HG02588 (cell line): ENCODE data around the gene FILIP1.

ENCODE experiments used
- ATAC-seq: cut with Tn5 transposase; IDR thresholded peaks from one replicate; pipeline ENCODE4 v1.9.1; 2021; ENCODE audit warnings: mild to moderate bottlenecking, moderate library complexity; ENCODE audit not compliant: unreplicated experiment

The FILIP1 gene

DNA sequence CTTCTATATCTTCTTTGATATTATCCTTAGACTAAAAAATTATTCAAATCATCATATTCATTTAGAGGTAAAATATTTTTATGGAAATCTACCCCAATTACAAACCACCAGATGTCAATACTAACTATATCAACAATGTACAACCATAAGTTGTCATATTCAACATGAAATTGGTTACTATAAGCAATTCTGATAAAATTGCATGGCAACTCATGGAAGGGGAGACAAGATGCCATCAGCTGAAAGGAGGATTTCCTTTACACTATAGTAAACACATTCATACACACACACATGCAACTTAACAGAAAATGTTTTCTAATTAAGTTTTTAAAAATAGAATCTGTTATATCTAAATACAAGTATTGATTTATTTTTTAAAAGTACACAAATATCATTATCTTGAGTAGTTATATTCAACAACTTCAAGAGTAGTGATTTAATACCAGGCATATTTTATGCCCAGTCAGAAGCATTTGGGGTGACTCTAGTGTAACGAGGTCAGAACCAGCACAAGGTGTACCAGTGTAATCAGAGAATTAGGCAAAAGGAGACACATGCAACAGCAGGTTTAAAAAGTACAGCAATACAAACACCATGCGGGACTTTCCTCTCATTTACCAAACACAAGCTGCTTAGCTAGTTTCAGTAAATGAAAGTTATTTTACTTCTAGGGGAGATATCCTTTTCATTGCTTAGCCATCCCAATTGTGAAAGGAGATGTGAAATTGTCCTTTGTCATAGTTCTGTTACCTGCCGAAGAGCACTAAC is 1.0 kb downstream of the FILIP1 start:
- peak; percentile 30 for ATAC-seq

DNA sequence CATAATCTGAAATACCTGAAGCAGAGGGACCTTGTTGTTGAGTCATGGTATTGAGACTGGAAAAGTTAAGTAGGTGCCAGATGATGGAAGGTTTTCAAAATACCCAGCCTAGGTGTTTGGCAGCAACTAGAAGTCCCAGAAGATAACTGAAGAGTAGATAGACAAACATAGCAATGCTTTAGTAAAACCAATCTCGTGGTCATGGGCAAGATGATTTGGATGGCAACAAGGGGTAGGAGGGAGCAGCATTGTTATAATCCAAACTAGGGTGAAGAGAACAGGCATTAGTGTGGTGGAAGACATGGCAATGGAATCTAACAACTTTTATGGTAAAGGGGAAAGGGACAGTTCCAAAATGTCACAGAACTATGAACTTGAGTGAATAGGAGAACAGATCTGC is 2.3 kb downstream of the FILIP1 start:
- ATAC-seq = no peak

DNA sequence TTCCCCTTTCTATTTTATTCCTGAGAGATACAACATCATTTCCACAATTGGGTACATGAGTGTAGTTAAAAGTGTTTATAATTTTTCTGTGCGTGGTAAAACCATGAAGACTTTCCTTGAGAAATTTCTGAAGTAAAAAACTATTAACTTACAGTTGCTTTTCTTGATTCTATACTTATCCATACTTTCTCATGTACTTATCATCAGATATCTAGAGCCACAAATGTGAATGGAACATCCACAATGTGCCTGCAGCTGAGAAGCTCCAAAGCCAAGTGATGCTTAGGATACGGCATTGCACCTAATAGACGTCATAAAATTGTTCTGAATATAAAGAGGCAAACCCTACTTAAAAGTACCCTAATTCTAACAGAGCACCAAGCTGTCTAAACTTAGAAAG is 2.9 kb downstream of the FILIP1 start:
- ATAC-seq = no peak

DNA sequence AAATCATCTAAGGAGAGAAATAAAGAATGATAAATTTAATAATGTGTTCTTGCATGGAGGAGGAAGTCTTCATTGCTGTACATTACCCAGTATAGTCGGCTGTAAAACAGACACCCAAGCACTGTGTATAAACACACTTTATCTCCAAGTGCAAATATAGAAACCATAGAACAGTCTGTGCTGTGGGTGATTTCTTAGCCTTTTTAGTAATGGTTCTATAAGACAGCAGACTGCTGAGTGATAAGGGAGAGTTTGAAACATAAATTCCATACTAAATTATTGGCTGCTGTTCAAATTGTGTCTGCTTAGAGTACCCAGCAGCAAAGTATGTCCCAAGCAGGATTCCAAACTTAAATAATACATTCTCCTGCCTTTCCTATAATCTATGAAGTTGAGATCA is 4.6 kb downstream of the FILIP1 start:
- ATAC-seq = no peak

DNA sequence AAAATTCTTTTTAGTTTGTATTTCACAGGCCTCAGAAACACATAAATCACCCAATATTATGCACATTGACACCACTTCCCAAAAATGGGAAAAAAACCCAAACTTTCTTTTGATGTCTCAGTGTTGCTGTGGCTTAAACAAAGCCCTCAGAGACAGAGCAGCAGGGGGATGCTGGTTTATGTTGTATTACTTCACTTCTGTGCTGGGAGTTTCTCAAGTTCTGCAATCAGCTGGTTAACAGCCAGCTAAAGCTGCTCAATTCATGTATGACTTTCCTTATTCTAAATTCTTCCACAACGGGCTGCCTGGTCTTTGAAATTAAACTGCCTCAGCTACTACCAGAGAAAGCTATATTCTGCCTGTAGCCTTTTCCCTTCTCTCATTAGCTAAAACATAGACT is 5.6 kb downstream of the FILIP1 start:
- no peak for ATAC-seq

DNA sequence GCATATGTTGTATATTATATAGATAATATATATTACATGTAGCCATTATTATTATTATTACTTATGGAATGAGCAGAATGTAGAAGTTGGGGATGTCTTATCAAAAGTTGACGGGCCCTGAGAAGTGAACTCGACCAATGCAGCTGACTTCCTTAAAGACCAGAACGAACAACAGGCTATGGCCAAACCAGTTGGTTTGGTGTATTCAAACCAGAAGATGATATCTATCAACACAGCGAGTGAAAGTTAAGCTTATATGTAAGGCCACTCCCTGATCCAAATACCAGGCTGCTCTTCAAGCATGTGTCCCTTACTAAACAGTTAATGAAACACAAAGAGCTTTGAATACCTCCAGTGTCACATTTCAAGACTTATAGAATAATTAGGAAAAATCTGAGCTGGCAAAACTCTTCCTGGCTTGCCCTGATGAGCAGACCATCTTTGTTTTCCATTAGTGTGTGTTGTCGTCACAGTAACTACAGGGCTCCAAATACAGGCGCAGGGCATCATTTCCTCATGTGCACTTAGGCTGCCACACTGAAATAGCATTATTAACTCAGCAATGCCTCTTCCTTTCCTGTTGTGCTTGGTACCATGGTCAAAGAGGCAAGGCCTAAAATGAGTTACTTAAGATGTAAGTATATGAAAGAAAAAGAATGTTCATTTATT is 6.6 kb downstream of the FILIP1 start:
- no peak for ATAC-seq

DNA sequence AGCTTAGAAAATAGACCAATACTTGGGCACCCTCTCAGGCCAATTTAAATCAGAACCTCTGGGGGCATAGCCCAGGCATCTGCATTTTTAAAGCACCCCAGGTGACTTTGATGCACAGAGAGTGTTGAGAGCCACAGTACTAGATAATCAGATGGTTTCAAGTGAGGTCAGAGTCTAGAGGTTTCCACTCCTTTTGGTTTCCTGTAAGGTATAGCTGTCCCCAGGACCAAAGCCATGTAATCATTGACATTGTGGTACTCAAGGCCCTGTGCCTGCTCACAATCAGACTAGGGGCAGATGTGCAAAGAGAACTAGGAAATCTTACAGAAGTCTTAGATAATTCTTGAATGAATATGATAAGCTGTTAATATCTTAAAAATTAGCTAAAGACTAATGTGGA is 9.1 kb downstream of the FILIP1 start:
- peak; percentile 89 for ATAC-seq

DNA sequence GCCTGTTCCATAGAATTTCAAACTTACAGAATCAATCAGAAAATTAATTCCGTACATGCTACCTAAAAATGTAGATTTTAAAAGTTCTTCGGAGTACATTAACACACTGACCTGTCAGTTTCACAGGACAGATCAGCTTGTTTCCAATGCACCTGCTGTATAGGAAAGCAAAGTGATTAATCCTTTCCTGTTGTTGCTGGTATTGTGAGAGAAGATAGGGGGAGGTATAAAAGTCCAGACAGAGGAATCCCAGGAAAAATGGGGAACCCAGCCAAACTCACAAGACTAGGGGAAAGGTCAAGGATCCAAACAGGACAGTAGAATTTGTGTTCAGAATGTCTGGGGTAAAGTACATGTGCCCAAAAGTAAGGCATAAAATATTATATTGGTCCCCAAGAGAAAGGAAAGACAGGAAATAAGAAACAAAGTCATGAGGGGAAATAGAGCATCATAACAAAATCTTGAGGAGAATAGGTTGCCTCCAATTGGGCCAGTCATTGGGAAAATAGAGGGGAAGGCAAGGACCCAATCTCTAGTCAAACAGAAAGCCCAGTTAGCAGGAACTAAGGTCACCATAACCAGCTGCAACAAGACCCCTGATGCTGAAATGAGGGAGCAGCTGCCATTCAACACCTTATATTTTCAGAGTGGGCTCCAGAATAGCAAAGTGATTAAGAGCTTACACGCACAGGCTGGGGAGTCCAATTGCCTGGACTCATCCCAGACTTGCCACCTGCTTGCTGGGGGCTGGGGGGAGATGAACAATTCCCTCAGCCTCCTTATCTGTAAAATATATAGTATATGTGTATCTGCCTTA is 10.3 kb downstream of the FILIP1 start:
- ATAC-seq = no peak

DNA sequence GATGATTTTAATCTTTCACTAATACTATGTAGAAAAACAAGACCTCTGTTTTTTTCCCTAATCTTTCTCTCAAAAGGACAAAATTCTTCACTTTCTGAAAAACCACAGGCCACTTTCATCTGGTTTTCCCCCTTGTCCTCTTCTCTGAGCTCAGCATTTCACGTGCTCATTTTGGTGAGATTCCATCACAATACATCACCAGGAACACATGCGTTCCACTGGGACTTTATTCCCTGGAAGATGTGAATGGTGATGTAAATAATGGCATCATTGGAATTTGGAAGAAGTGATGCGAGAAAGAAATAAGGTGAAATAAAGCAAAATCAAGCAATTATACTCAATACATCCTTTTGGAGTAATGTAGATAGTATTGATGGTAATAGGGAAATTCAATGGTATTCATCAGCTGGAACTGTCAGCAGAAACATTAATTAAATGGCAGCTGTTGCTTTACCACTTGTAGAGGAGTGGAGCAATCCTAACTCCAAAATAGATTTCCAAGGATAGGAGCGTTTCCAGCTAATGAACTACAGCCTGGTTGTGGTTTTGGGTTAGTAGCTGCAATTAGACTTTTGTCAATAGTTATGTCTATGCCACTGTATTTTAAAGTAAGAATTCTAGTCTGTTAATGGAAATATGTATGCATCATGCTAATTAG is 11.5 kb downstream of the FILIP1 start:
- no peak for ATAC-seq

DNA sequence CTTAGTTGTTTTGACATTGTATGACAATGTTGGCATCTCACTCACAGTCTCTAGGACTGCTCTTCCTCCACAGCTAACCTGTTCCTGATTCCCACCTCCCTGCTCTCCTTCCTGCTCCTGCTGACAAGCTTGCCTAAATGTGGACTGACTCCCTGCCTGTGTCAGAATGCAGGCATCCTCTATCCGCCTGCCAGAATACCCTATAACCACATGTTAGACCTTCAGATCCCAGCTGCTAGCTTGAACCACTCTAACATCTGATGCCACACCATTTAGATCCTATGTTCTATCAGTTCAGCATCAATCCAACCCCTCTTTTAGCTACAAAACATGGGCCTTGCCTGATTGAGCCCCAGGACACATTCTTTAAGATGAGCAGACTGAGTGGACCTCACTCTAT is 12.2 kb downstream of the FILIP1 start:
- ATAC-seq = no peak

DNA sequence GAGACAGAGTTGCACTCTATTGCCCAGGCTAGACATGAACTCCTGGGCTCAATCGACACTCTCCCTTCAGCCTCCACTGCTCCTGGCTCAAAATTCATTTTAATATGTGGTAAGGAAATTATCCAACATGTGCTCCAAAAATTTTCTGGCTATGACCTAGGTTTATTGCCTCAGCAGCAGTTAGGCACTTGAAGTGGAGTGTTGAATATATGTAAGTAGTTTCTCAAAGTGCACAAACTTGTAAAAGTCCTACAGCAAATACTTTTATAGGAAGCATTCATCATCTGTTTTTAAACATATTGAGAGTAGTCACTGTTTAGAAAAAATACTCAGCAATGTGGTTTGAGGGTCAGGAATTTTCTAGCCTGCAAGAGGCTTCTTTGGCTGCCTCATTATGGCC is 13.2 kb downstream of the FILIP1 start:
- no peak for ATAC-seq

DNA sequence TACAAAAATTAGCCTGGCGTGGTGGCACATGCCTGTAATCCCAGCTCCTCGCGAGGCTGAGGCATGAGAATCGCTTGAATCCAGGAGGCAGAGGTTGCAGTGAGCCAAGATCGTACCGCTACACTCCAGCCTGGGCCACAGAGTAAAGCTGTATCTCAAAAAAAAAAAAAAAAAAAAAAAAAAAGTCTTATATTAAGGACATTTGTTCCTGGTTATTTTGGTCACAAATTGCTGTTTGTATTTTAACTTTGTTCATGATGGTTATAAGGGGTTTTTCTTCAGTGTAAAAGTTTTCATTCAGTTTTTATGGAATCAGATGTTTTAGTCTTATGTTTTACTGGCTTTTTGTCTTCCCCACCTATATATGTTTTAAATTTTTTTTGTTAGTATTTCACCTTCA is 13.9 kb downstream of the FILIP1 start:
- ATAC-seq = no peak

DNA sequence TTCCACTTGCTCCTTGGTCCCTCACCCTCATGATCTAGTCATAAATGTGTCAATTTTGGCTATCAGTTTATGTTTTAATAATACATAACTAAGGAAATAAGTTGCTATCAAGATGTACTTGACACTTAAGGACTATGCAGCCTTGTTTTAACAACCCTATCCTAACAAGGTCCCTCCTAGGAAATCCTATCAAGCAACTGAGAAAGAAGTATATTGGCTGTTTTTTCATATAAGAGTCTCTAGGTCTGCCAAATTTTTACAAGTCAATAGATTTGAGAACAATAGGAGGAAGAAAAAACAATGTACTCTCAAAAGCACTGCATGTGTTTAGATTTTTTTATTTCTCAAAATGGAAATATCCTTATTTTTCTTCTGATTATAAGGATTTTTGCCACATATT is 14.7 kb downstream of the FILIP1 start:
- no peak for ATAC-seq

DNA sequence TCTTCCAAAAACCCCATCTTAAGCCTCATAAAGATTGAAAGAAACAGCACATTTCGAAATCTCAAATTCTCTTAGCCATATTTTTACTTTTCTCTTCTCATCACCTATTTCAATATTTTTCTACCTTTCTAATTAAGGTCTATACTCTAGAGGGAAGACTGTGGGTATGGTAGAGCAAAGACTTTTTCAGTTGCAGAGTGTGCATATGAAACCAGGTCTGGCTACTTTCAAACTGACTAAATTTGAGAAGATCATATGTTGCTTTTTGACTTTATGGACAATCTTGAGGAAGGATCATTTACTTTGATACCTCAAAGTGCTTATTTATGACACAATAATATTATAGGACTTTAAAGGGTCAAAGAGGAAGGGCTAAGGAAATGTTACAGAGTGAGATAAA is 20.7 kb downstream of the FILIP1 start:
- peak; percentile 79 for ATAC-seq

DNA sequence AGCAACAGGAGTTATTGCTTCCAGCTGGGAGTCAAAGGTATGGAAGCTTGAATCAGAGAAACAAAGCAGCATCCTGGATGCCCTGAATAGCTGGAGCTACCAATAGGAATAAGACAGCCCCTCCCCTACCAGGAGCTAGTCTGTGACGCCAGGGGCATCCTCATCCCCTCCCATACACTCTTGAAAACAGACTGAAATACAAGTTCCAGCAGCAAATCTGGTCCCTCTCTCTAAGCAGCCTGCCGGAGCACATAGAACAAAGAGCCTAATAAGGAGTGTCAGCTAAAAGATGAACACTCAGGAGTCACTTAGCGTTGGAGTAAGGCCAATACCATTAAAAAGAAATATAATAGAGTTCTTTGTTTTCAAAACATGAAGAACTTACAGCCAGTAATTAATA is 25.6 kb downstream of the FILIP1 start:
- ATAC-seq = no peak

DNA sequence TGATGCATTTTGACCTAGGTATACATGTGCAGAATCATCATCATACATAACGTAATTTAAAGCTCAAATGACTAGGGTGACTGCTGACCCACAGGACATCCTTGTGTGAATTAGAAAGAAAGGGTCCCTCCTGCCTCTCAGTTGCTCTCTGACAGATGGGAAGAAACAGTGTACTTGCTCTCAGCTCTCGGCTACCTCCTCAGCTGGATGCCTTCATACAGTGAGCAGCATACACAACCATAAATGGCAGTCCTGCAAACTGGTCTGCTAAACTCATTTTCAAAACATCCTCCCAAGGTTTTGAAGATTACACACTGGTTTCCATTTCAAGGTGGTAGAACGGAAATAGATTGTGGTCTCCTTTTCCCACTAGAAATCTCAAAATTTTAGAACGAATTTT is 26.3 kb downstream of the FILIP1 start:
- ATAC-seq = no peak

DNA sequence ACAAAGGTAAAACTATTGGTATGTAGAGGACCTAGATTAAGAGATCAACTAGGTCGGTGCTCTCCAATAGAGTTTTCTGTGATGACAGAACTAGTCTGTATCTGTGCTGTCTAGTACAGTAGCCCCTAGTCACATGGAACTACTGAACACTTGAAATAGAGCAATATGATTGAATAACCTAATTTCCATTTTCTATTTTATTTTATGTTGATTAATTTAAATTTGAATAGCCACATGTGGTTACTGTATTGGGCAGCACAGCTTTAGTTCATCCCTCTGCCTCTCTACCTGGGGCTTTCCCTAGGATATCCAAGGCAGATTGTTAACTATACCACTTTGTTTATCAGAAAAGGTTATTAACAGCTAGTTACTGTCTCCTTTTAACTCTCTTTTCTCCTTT is 27.0 kb downstream of the FILIP1 start:
- ATAC-seq = no peak

DNA sequence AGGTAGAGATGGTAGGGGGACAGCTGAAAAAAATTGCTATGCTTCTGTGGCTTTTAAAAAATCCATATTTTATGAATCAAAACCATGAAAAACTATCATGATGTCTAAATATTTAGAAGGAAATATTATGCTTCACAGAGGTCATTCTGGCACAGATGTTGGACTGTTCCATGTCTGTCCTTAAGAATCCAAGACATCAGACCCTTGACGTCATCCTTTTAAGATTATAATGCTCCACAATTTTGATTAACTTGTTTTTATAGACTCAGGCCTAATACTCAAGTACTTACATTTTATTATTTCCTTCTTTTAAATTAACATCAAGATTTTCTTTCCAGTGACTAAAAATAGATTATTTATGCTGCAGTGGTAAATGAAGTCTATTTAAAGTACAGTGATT is 29.7 kb downstream of the FILIP1 start:
- ATAC-seq = no peak

DNA sequence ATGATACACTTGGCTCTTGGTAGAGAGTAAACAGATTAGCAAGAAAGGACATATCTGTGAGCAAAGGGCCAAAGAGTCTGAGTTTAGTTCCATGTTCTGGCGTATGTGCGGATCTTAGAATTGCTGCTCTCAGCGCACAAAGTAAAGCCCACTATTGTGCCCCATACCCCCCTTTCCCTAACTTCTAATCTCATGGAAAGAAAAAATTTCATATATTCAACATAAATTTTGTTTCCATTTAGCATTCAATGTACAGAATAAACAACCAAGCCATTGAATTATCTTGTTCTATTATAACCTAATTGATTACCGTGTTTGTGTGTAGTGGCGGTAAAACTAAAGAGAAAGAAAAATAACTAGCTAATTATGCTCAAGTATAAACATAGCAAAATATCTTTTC is 30.5 kb downstream of the FILIP1 start:
- ATAC-seq = no peak

DNA sequence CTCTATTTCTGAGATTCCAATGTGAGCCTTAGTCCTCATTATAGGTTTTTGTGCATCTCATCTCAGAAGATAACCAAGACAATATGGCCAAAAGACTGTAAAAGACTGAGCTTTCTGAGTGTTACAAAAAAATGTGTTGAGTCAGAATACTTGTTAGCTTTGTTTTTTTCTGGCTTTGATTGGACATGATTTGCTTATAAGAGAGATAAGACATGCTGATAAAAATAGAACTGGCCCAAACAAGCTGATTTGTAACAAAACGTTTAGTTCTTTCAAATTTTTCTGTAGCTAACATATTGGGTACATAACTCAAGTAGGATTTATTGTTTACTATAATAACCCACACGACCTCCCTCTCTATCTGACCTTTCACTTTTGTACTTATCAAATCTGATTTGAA is 32.9 kb downstream of the FILIP1 start:
- ATAC-seq = no peak

DNA sequence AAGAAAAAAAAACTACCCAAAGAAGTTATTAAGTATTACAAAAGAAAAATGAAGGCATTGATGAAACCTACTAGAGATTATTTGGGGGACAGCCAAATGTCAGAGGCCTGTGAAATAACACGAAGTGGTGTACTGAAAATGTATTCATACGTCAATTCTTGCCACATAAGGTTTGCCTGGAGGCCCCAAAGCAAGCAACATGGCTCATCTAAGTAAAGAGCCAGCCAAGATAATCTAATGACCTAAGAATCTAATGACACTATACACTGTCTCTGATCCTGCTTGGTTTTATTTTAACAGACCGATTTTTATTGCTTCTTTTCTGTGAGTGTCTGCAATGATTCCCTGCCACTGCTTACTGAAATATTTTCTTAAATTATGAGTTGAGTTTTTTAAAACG is 34.7 kb downstream of the FILIP1 start:
- ATAC-seq = no peak
